SKM-1 (cell line): ENCODE measurements around the gene H6PD.

Experiments
- DNase-seq: peaks from one replicate; lab custom pipeline; 2025; ENCODE audit not compliant: unreplicated experiment; lab: John Stamatoyannopoulos, UW

Gene H6PD

DNA sequence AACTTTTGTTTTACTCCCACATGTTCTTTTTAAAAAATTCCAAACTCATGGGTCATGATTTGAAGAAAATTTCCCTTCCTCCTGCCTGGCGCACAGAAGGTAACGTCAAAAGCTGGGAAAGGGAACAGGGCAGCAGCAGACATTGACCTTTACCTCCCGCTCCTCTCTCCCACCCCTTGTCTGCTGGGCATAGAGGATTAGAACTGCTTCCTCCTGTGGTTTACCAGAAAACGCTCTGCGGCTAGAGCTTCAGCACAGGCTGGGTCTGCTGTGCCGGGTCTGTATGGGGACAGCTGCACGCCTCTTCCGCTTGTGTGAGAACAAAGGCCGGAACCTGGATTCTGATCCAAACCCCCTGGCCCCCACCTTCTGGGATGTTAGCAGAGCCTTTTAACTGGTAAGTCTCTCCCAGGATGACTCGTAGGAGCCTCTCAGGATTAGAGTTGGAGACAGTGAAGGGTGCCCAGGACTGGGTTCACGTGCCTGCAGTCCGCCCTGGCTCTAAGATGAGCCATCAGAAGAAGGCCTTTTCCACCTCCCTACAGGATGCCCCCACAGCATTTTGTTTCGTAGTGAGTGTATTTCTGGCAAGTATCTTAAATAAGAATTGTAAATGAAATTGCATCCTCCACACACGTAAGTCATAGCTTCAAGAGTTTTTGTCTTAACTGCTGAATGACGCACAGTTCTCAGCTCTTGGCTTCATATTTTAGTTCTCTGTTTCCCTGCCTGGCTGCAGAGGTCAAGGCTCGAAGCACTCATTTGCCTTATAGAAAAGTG lies 5.2 kb downstream of the H6PD start:
- DNase-seq, result peak; percentile 64

DNA sequence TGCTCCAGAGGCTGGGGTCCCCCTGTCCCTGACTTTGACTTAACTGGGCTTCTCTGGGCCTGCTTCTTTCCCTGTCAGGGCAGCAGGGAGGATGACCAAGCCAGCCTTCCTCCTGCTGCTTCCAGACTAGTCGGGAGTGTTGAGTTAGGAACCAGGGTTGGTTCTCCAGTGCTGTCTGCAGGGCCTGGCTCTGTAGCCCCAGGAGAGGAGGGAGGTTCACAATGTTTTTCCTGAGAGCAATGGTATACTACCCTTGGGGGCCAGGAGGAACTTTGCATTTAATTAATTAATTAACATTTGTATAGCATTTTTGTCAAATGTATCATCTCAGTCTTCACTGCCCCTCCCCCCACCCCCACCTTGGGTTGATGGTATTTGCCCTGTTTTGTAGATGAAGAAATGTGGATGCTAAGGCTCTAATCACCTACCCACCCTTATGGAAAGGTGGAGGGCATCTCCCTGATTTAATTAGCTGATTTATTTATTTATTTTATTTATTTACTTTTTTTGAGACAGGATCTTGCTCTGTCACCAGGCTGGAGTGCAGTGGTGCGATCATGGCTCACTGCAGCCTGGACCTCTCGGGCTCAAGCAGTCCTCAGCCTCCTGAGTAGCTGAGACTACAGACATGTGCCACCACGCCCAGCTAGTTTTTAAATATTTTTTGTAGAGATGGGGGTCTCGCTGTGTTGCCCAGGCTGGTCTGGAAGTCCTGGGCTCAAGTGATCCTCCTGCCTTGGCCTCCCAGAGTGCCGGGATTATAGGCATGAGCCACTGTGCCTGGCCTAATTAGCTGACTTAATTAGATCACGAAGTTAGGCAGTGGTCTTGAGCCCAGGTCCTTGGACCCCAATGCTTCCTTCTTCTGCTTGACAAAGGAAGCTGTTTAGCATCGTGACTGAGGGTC lies 6.6 kb downstream of the H6PD start:
- no peak for DNase-seq

DNA sequence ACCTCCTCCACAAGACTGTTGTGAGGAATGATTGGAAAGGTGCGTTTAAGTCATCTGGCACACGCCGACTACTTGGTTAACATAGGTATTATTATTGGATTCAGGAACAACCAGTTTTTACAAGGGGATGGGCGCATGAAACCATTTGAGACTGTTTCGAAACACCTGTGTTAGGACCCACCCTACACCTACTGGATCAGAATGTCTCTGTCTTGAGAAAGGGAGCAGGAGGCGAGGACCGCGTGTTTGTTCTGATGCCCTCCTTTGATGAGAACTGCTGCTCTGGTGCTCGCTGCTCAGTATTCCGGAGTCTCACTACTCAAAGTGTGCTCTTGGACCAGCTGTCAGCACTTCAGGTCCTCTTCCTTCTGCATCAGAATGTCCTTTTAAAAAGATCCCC lies 7.3 kb downstream of the H6PD start:
- no peak for DNase-seq

DNA sequence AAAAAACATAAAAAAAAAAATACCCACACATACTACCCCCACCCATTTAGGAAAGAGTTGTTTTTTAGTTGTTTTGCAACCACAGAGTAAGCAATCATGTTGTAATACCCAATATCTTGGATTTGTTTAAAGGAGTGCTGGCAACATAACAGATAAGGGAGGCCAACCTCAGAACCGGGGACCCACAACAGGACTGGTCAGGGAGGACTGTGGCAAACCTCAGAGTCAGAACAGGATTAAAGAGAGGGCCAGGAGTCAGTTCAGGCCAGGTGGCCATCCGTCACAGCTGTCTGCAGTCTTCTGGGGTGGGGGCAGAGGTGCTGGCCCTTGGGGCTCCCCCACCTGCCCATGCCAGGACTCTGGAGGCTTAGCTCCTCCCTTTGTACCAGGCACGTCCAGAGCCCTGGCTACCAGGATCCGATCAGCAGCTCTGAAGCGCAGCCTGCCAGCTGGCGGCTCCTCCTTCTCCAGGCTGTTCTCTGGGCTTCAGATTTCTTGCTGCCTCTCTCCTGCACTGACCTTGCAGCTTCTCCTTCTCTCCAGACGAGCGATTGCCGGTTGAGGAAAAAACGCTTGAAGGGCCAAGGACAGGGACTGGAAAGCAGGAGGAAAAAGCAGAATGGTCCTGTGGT lies 7.9 kb downstream of the H6PD start:
- no peak for DNase-seq

DNA sequence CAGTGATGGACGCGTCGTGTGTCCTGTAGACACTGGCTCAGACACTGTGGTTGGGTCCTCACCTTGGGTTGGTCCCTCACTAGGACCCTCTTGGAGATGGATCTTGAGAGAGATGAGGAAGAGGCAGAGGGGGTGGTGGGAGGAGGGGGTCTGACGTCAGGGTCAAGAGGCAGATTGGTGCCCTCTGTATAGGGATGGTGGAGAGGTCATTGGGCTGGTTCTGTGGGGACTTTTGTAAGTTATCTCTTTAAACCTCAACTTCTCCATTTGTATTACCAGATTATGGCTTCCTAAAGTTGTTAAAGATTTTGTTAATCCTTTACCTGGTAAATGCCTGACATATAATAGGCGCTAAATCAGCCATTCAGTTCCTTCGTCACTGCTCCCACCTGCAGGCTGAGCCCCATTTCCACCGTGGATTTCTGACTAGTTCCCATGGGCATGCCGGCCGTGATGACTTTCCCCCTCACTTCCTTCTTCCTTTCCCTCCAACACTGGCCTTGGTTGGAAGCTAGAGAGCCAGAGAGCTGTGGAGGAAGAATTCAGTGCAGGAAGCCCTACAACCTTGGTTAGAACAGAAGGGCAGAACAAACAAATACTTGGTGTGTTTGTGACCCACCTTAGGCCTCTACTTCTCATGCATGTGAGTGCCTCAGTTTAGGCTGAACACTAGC lies 8.6 kb downstream of the H6PD start:
- DNase-seq, result no peak

DNA sequence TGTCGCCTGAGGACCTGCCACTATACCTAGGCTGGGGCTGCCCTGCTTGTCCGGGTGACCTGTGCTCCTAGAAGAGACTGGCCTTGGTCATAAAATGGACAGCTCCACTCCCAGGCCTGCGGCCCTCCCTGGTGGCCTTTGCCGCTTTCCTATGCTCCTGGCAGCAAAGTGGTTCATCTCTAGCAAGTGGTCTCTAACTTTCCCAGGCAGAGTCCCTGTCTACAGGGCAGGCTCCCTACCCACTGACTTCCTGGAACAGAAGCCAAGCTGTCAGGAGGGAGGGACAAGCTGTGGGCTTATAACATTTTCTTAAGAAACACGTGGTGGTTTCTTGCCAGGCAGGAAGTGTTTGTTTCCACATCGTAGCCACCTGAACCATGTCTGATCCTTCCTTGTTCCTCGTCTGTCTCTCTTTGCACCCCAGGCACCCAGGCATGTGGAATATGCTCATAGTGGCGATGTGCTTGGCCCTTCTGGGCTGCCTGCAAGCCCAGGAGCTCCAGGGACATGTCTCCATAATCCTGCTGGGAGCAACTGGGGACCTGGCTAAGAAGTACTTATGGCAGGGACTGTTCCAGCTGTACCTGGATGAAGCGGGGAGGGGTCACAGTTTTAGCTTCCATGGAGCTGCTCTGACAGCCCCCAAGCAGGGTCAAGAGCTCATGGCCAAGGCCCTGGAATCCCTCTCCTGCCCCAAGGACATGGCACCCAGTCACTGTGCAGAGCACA lies 10.1 kb downstream of the H6PD start:
- peak; percentile 29 for DNase-seq

DNA sequence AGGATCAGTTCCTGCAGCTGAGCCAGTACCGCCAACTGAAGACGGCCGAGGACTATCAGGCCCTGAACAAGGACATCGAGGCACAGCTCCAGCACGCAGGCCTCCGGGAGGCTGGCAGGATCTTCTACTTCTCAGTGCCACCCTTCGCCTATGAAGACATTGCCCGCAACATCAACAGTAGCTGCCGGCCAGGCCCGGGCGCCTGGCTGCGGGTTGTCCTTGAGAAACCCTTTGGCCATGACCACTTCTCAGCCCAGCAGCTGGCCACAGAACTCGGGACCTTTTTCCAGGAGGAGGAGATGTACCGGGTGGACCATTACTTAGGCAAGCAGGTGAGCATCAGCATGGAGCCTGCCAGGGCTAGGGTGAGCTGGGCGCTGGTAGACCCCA lies 10.7 kb downstream of the H6PD start:
- DNase-seq, result no peak

DNA sequence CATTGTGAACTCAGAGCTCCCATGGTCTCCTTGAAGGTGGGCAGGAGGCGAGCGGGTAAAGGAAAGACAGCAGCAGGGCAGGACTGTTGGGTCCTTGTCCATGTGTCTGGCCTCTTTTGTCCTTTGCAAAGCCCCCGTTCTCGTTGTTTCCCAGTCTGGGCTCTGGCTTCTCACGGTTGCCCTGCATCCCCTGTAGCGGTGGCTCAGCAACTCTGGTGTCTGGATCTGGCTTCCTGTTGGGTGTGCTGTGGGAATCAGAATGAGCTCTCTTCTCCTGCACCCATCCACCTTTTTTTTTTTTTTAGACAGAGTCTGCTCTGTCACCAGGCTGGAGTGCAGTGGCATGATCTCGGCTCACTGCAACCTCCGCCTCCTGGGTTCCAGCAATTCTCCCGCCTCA lies 11.1 kb downstream of the H6PD start:
- no peak for DNase-seq

DNA sequence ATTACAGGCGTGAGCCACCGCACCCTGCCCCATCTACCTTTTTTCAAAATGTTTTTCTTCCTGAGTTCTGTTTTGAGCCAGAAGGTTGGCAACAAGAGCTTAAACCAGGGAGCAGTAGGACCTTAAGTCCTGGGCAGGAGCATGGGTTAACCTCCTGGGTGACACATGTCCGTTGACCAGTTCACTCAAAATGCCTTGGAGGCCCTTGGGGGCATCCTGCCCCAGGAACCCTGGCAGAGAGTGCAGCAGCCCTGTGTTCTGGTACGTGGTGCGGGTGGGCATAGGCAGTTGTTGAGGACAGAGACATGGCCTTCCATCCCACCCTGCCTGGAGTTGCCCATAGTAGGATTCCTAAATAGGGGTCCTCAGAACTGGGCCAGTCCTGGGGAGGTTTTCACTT lies 11.6 kb downstream of the H6PD start:
- DNase-seq, result no peak

DNA sequence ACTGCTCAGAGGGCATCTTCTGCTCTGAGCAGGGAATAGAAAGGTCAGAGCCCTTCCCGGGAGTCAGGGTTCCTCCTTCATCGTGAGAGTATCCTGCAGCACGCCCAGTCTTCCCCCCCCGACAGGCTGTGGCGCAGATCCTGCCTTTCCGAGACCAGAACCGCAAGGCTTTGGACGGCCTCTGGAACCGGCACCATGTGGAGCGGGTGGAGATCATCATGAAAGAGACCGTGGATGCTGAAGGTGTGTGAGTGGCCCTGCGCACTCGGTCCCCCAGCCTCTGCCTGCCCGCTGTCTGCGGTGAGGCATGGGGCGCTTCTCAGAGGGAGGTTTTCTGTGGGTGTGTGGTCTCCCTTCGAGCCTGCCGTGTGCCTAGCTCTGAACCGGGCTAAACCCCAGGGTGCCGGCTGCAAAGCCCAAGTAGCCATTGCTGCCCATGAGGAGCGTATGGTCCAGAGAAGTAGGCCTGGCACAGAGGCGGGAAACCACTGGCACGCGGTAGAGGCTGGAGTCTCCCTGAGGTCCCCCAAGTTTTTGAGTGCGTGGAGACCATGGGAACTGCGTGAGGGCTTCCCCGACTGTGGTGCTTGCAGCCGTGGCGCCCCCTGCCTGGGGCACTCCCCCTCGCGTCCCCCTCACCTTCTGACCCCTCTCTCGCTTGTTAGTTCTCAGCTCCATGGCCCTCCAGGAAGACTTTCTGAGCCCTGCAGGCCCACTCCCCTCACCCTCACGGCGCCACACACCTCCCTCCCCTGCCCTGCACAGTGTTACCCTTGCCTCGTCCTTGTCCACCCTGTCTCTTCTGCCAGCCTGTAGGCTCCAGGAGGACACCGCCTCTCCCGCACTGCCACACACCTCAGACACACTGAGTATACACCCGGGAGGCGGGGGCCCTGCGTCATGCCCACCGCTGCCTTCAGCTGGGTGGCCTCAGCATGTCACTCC lies 12.5 kb downstream of the H6PD start:
- DNase-seq, result no peak

DNA sequence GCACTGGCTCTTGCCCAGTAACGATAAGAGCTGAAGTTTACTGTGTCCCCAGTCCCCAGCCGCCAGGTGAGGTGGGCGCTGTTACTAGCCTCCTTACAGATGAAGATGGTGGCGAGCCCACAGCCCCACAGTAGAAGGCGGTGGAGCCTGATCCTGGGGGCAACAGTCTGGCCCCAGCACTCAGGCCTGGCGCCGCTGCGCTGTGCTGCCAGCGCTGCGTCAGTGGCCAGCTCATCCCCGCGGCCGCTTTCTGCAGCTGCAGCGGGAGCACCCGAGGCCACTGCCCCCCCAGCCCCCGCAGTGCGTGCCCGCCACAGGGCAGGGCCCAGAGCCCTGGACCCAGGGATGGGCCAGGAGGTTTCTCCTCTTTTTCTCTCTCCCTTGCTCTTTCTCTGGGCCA lies 13.3 kb downstream of the H6PD start:
- no peak for DNase-seq

DNA sequence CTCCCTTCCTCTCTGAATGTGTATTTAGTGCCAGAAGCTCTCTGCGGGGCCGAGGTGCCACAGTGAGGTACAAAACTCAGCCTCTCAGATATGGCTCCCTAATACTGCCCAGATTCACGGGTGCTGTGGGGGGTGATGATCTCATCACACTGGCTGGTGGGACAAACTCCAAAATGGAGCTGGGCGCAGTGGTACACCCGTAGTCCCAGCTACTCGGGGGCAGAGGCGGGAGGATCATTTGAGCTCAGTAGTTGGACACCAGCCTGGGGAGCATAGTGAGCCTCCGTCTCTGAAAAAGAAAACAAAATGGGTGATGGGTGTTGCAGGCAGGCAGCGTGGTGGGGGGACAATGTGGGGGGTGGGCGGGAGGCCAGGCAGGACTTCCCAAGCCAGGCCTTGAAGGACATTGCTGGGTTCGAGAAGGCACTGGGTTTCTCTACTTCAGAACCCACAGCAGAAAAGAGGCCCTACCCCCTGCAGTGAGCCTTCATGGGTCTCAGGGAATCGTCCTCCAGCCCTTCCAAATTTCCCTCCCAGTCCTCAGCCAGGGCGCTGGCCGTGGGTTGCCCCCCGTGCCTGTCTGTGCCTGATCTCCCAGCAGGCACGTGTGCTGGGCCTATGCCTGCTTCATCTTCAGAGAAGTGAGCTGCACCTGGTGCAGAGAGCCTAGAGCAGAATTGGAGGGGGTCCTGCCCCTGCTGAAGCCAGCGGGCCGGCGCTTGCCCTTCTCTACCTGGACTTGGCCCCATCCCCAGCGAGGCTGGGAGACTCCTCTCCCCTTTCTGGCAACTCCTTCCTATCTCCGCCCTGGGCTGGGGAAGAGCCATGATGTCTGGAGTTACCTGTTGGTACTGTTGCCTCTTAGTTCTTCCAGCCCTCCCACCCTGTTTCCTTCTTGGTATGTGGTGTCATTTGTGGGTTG lies 14.0 kb downstream of the H6PD start:
- DNase-seq, result no peak

DNA sequence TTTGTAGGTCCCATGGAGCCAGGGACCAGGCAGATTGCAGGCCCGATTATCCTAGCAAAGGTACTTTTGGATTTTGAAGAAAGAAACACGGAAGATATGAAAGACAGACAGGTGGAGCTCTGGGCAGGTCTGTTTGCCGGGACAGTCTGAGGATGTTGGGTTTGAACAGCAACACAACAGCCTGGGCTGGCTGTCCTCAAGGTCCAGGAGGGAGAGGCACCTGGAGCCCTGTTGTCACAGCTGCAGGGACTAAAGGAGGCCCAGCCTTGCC lies 14.6 kb downstream of the H6PD start:
- DNase-seq, result no peak

DNA sequence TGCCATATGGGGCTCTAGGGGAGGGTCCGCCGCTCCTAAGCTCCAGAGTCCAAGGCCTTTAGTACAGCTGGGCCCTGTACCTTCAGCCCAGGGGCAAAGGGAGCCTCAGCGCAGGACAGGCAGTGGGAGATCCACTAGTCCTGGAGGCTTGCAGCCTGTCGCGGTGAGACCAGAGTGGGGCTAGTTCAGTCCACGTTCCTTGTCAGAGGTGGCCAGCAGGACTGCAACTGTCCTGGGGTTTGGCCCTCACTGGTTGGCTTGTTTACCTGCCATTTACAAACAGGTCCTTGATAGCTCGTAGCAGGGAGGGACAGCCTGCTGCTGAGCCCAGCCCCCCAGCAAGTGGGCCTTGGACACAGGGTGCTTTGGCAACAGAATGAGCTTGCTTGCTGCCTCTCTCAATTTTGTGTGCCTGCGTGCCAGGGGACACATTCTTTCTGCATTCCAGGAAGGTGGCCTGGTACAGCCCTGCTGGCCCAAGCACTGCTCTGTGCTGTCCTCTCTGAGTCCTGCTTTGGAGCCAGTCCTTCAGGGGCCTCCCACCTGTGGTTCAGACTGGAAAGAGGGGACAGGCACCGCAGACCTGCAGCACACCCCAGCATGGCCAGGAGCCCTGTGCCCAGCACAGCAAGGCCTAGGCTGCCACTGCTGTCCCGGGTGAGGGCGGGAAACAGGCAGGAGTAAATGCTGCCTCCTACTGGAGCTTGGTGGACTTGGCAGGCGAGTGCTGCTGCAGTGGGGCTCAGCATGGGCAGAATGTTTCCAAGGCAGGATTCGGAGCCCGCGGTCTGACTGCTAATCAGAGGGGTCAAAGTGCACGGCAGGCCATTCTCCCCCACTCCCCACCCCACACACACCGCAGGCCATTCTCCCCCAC lies 15.2 kb downstream of the H6PD start:
- DNase-seq, result no peak

DNA sequence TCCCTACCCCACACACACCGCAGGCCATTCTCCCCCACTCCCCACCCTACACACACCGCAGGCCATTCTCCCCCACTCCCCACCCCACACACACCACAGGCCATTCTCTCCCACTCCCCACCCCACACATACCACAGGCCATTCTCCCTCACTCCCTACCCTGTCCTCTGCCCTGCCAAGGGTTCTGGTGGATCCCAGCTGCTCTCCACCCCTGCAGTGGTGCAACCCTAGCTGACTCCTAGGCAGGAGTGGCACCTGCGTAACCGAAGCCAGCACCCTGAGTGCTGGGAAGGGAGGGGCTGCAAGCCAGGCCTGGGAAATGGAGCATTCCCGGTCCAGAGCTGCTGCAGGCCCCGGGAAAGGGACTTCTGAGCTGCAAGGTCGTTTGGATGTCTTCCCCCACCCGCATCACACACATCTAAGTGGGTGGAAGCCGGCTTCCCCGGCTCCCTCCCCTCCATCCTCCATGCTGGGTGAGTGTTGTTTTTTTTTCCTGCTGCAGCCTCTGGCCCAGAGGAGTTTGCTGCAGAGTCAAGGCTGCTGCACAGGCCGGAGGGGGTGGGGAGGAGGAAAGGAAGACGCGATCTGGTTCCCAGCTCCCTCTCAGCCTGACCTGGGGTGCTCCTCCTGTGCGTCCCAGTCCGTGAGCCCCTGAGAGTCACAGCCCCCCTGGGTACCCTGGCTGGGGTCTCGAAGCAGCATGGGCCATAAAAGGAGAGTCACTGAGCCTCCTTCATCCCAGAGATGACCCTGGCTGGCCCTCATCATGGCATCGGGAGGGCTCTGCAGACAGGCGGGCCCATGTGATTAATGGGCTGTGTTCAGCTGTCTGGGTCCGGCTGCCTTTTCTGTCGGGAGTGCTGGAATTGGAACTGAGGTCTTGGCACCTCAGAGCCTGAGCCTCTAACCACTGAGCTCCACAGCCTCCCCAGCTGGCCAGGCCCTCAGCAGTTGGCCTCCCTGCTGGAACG lies 16.1 kb downstream of the H6PD start:
- no peak for DNase-seq

DNA sequence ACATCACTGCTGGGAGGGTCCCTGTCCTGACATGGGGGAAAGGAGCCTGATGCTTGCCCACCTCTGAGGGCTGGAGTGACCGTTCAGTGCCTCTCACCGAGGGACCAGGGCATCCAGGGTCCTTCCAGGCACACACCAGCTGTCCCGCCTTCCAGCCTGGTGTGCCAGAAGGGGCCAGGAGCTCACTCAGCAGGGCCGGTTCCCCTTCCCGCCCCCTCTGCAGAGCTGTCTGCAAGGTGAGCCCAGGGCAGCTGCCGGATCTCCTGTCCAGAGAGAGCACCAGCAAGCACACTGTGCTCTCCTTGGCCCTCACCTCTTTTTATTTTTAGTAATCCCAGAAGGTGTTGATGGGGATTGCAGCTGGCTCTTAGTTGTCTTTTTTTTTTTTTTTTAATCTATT lies 16.9 kb downstream of the H6PD start:
- no peak for DNase-seq

DNA sequence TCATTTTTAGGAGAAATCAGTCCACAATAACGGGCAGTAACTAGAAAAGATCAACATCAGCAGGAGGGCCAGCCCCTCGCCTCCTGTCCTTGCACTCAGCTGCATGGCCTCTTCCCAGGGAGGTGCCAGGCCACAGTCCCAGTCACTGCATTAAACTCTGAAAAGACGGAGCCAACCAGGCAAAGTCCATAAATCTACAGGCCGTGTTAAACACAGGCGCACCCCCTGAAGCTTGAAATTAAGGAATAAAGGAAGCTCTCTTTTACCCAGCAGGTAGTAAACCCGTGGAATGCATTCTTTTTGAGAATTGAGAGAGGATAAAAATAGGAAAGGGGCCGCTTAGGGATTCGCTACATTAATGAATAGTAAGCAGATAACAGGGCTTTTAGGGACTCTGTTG lies 18.4 kb downstream of the H6PD start:
- no peak for DNase-seq
